ENCODE results near the gene ULBP2.
"Not testable (repeated sequence)": the region's sequence is repeated elsewhere in the genome, so short reads cannot be mapped to it uniquely, and the experiment has no call there.

ULBP2 gene

DNA sequence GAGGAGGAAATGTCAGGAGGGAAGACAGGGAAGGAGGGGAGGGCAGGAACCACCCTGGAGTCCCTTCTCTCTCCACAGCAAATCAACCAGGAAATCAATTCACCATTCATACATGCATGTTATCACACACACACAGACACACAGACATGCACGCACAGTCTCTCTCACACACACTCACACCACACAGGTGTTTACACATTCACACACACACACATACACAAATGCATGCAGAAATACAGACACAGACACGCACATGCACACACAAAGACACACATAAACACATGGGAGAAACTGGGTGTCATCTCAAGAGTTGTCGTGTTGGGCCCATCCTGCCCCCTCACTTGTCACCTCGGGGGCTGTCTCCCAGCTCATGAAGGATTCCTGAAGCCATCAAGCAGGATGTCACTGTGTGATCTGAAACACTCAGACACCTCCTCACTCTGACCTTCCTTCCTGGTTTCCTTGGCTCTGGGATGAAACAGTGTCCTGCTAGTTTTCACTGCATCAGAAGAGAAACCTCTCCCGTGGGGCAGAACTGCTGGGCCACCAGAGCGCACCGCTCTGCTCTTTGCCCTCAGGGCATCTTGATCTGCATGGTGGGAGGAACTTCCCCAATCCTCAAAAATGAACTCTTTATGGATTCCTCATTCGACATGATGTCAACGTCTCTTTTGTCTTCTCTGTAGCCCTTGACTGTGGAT lies 28.1 kb upstream of the ULBP2 start:
- peaks cover 18% of the 10 kb centered on the region for H3K27me3 ChIP-seq (ENCODE audit: insufficient read depth, low read depth, severe bottlenecking)
- H3K4me3 ChIP-seq (ENCODE audit: low read depth, low read length): no peak overlapping the region
- H3K9me3 ChIP-seq (ENCODE audit: severe bottlenecking): peaks cover 4% of the 10 kb centered on the region
- no peak for DNase-seq
- no peak overlapping the region for H3K27ac ChIP-seq
- TF ChIP-seq, protein P1, sequence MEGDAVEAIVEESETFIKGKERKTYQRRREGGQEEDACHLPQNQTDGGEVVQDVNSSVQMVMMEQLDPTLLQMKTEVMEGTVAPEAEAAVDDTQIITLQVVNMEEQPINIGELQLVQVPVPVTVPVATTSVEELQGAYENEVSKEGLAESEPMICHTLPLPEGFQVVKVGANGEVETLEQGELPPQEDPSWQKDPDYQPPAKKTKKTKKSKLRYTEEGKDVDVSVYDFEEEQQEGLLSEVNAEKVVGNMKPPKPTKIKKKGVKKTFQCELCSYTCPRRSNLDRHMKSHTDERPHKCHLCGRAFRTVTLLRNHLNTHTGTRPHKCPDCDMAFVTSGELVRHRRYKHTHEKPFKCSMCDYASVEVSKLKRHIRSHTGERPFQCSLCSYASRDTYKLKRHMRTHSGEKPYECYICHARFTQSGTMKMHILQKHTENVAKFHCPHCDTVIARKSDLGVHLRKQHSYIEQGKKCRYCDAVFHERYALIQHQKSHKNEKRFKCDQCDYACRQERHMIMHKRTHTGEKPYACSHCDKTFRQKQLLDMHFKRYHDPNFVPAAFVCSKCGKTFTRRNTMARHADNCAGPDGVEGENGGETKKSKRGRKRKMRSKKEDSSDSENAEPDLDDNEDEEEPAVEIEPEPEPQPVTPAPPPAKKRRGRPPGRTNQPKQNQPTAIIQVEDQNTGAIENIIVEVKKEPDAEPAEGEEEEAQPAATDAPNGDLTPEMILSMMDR (IDR thresholded peaks at IDR 0.05; ENCODE audit: low read depth, low read length): no peak
- H3K36me3 ChIP-seq: no peaks in the 10 kb centered on the region

DNA sequence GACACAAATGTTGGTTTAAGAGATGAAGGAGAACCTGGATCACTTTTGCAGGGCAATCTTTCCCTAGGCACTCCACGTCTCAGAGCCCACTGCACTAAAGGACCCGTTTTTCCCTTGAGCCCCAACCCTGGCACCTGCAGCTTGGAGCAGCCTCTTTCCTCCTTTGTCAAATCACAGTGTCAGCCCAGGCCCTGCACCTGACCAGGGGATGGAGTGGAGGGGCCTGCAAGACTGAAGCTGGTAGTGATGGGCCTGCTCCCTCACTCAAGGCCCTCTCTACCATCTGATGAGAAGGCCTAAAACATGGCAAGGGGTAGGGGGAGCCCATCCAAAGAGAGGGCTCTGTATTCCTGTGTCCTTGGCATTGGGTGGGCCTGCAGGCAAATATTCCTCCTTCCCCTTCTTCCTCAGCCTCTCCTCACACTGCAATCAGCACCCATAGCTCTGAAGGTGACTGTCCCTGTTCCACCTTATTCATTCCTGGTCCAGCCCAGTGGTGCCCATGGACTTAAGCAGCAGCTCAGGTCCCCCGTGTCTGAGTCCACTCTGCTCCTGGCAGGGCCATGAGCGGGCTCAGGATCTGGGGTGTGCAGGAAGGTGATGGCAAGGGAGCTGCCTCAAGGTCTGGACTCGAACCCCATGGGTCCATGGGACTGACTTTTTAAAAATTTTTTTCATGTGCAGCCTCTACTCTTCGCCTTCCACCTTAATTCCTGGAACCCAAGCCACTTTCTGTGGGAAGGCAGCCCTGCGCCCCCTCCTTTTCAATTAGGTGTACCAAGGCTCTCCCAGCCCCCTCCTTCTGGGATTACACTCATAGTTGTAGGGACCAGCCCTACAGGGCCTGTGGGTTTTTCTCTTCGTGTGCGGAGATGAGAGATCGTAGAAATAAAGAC lies 25.6 kb upstream of the ULBP2 start:
- Histone ChIP-seq H3K27ac (no peak overlapping the region), H3K4me3 (ENCODE audit: low read depth, low read length) (no peak overlapping the region), H3K36me3 (no peaks in the 10 kb centered on the region), H3K9me3 (ENCODE audit: severe bottlenecking) (no peaks in the 10 kb centered on the region), H3K27me3 (ENCODE audit: insufficient read depth, low read depth, severe bottlenecking) (peaks cover 14% of the 10 kb centered on the region)
- no peak for DNase-seq
- TF ChIP-seq, protein P1 (IDR thresholded peaks at IDR 0.05; ENCODE audit: low read depth, low read length): no peak

DNA sequence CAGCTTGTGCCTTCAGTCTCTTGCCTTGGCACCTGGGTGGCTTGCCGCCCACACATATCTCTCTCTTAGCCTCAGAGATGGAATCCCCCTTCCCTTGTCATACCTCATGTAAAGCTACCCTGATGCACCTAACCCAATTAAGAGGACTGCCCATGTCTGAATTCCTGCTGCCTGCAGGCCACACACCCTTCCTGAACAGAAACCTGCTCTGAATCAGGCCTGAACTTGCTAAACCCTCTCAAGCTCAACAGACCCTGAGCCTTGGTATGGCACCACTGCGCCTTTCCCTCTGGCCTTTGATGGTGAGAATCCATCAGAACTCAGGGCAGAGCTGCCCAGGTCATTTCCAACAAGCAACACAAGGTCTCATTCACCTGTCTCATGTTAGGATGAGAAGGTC lies 24.1 kb upstream of the ULBP2 start:
- Histone ChIP-seq H3K9me3 (ENCODE audit: severe bottlenecking) (no peaks in the 10 kb centered on the region), H3K27me3 (ENCODE audit: insufficient read depth, low read depth, severe bottlenecking) (peaks cover 18% of the 10 kb centered on the region)

DNA sequence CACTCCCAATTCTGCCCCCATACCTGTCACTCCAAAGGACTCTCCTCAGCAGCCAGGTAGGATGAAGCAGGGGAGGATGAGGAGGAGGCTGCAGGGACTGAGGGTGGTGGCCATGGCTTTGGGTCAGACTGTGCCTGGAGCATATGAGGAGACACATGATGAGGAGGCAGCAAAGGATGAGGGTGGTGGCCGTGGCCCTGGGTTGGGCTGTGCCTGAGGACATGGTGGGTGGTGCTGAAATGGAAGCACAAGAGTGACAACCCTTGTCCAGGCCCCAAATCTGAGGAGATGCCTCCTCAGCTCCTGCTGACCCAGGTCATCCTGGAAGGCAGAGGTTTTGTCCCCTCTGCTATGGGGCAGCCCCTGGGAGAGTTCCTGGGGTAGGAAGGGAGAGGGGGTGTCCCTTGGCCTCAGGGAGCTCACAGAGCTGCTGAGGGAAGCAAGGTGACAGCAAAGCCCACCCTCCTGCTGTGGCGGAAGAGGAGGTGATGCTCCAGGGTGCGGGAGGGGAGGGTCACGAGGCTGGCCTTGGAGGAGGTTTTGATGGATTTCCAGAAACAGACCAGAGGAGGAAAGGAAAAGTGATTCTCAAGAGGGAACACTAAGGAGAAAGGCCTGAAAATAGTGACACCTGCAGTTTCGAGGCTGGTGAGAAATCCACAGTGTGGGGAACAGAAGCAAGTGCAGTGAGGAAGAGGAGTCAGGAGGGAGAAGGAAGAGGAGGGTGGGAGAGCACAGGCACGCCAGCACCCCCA lies 23.5 kb upstream of the ULBP2 start:
- Histone ChIP-seq H3K4me3 (ENCODE audit: low read depth, low read length) (no peak overlapping the region), H3K27me3 (ENCODE audit: insufficient read depth, low read depth, severe bottlenecking) (peaks cover 24% of the 10 kb centered on the region), H3K27ac (no peak overlapping the region), H3K9me3 (ENCODE audit: severe bottlenecking) (no peaks in the 10 kb centered on the region), H3K36me3 (no peaks in the 10 kb centered on the region)
- no peak for DNase-seq
- TF ChIP-seq, protein P1 (IDR thresholded peaks at IDR 0.05; ENCODE audit: low read depth, low read length): no peak

More for the DNA sequence above, 24.1 kb upstream of the ULBP2 start:
- Histone ChIP-seq H3K4me3 (ENCODE audit: low read depth, low read length) (no peak overlapping the region), H3K36me3 (no peaks in the 10 kb centered on the region), H3K27ac (no peak overlapping the region)
- TF ChIP-seq, protein P1 (IDR thresholded peaks at IDR 0.05; ENCODE audit: low read depth, low read length): no peak
- DNase-seq: no peak

DNA sequence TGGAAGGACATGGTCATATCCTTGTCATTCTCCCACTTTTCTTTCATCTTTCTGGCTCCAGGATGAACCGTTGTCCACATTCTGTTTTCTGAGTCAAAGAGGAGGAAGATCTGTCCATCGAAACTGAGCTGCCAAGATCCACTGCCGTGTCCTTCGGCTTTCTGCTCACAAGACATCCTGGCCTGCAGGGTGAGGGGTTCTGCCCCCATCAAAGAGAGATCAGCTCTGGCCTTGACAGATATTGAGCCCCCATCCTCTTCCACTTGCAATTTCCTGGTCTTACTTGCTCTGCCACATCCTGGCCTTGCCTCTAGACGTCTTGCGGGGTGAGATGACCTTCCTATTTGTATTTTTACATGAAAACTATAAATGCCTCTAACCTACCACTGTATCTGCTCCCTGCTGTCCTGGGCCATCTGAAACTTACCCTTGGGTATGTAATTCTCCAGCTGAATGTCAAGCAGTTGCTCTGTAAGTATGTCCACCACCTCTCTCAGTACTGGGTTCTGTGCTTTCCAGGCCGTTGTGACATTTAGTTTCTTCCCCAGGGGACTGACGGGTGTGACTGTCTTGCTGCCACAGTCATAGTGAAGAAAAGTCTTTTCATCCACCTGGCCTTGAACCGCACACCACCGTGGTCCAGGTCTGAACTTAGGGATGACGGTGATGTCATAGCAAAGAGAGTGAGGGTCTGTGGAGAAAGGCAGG lies 22.5 kb upstream of the ULBP2 start:
- H3K4me3 ChIP-seq (ENCODE audit: low read depth, low read length); H3K27ac ChIP-seq; H3K9me3 ChIP-seq (ENCODE audit: severe bottlenecking); DNase-seq; H3K36me3 ChIP-seq: not testable (repeated sequence)
- peaks cover 34% of the 10 kb centered on the region for H3K27me3 ChIP-seq (ENCODE audit: insufficient read depth, low read depth, severe bottlenecking)
